DOHH2 (cell line): ENCODE measurements around the gene FAIM2.

ENCODE experiments used
- CTCF ChIP-seq: fragments of 200-600 bp; sonication (generic); IDR thresholded peaks from one replicate; pipeline ENCODE4 v1.5.1; 2014; ENCODE audit warnings: antibody characterized with exemption, mild to moderate bottlenecking, low read depth, low read length; ENCODE audit not compliant: poor library complexity, severe bottlenecking
- EZH2phosphoT487 ChIP-seq: fragments of 200-600 bp; sonication (generic); IDR thresholded peaks from 2 replicates; pipeline ENCODE4 v1.6.1; 2017; ENCODE audit warnings: borderline replicate concordance, mild to moderate bottlenecking, antibody characterized with exemption, low read length, moderate library complexity, mixed read lengths

GRCh38 chr12:49899921-49900320, 3.8 kb downstream of the FAIM2 start:
- TF ChIP-seq CTCF (no peak), EZH2phosphoT487 (no peak)
